WTC11 (cell line): ENCODE results near the gene EIF1AD. TPM values are rescaled to one million over a fixed set of nuclear protein-coding genes. Genes with fewer than 3 reads are reported as not detected.

Experiments
- ATAC-seq: fragments of 200-7000 bp; cut with Tn5 transposase; 2 replicates; pipeline ENCODE4 v1.10.0; 2021; ENCODE audit warnings: mild to moderate bottlenecking, moderate library complexity
- CTCF ChIA-PET: fragments of 300-600 bp; sonication (Branson Sonifier 250); formaldehyde crosslinking; loops from one replicate; lab custom pipeline; 2021; ENCODE audit warnings: antibody characterized with exemption; lab: Charles Lee
- POLR2A ChIA-PET: fragments of 350-600 bp; sonication (Branson Sonifier 250); formaldehyde crosslinking; loops from one replicate; lab custom pipeline; 2021; ENCODE audit warnings: antibody characterized with exemption; lab: Charles Lee
- DNase-seq: peaks from one replicate; pipeline ENCODE4 v3.0.0; 2021; ENCODE audit warnings: low spot score
- H3K27ac Mint-ChIP-seq: 2 replicates; pipeline ENCODE4 v1.8.0; 2021; ENCODE audit warnings: mixed read lengths
- H3K27me3 Mint-ChIP-seq: 2 replicates; pipeline ENCODE4 v1.8.0; 2021; ENCODE audit warnings: low read depth, mild to moderate bottlenecking, moderate library complexity, mixed read lengths
- H3K36me3 Mint-ChIP-seq: 2 replicates; pipeline ENCODE4 v1.8.0; 2021; ENCODE audit warnings: mixed read lengths
- H3K4me1 Mint-ChIP-seq: 2 replicates; pipeline ENCODE4 v1.8.0; 2022; ENCODE audit warnings: mixed read lengths
- H3K4me3 Mint-ChIP-seq: 2 replicates; pipeline ENCODE4 v1.8.0; 2021; ENCODE audit warnings: mild to moderate bottlenecking, moderate library complexity, mixed read lengths
- H3K9me3 Mint-ChIP-seq: 2 replicates; pipeline ENCODE4 v1.8.0; 2021; ENCODE audit warnings: mixed read lengths
- AFF4 ChIP-seq: sonication (generic); formaldehyde crosslinking; IDR thresholded peaks from 2 replicates; pipeline ENCODE4 v1.8.1; 2023; ENCODE audit warnings: mild to moderate bottlenecking, missing genetic modification reagents, borderline replicate concordance
- ATF1 ChIP-seq: sonication (generic); formaldehyde crosslinking; IDR thresholded peaks from 2 replicates; pipeline ENCODE4 v1.8.1; 2023; ENCODE audit warnings: mild to moderate bottlenecking, moderate library complexity, missing genetic modification reagents
- CBFB ChIP-seq: sonication (generic); formaldehyde crosslinking; IDR thresholded peaks from 2 replicates; pipeline ENCODE4 v1.8.1; 2022; ENCODE audit warnings: mild to moderate bottlenecking, low read depth, missing genetic modification reagents
- CREM ChIP-seq: sonication (generic); formaldehyde crosslinking; IDR thresholded peaks from 2 replicates; pipeline ENCODE4 v1.8.1; 2022; ENCODE audit warnings: mild to moderate bottlenecking, missing genetic modification reagents, moderate library complexity
- E2F4 ChIP-seq: sonication (generic); formaldehyde crosslinking; IDR thresholded peaks from 2 replicates; pipeline ENCODE4 v1.8.1; 2022; ENCODE audit warnings: low read depth, mild to moderate bottlenecking, moderate library complexity, missing genetic modification reagents, borderline replicate concordance
- E2F5 ChIP-seq: sonication (generic); formaldehyde crosslinking; IDR thresholded peaks from 2 replicates; pipeline ENCODE4 v1.8.1; 2022; ENCODE audit warnings: mild to moderate bottlenecking, moderate library complexity, missing genetic modification reagents
- ERG ChIP-seq: fragments of 250-450 bp; sonication (Bioruptor Pico); IDR thresholded peaks from 2 replicates; pipeline ENCODE4 v1.8.0; 2021; ENCODE audit warnings: mild to moderate bottlenecking
- ETV6 ChIP-seq: sonication (generic); formaldehyde crosslinking; IDR thresholded peaks from 2 replicates; pipeline ENCODE4 v1.8.1; 2022; ENCODE audit warnings: mild to moderate bottlenecking, missing genetic modification reagents
- FOXK1 ChIP-seq: sonication (generic); formaldehyde crosslinking; IDR thresholded peaks from 2 replicates; pipeline ENCODE4 v1.8.0; 2022; ENCODE audit warnings: mild to moderate bottlenecking, moderate library complexity, missing genetic modification reagents
- FOXP1 ChIP-seq: sonication (generic); formaldehyde crosslinking; IDR thresholded peaks from 2 replicates; pipeline ENCODE4 v1.8.0; 2022; ENCODE audit warnings: missing genetic modification reagents, mild to moderate bottlenecking, moderate library complexity, borderline replicate concordance
- FOXP4 ChIP-seq: sonication (generic); formaldehyde crosslinking; IDR thresholded peaks from 2 replicates; pipeline ENCODE4 v1.8.0; 2022; ENCODE audit warnings: mild to moderate bottlenecking, missing genetic modification reagents
- KAT7 ChIP-seq: sonication (generic); formaldehyde crosslinking; IDR thresholded peaks from 2 replicates; pipeline ENCODE4 v1.8.1; 2023; ENCODE audit warnings: missing genetic modification reagents, mild to moderate bottlenecking, borderline replicate concordance
- MXD4 ChIP-seq: fragments of 250-450 bp; sonication (Bioruptor Pico); IDR thresholded peaks from 2 replicates; pipeline ENCODE4 v1.8.0; 2021; ENCODE audit warnings: mild to moderate bottlenecking, moderate library complexity, borderline replicate concordance
- MYBL2 ChIP-seq: sonication (generic); formaldehyde crosslinking; IDR thresholded peaks from 2 replicates; pipeline ENCODE4 v1.8.1; 2023; ENCODE audit warnings: mild to moderate bottlenecking, moderate library complexity, missing genetic modification reagents
- NFATC4 ChIP-seq: fragments of 250-450 bp; sonication (Bioruptor Pico); IDR thresholded peaks from 2 replicates; pipeline ENCODE4 v1.9.0; 2021; ENCODE audit warnings: mild to moderate bottlenecking
- NFE2L1 ChIP-seq: sonication (generic); formaldehyde crosslinking; IDR thresholded peaks from 2 replicates; pipeline ENCODE4 v1.8.1; 2023; ENCODE audit warnings: missing genetic modification reagents
- NFYB ChIP-seq: sonication (generic); formaldehyde crosslinking; conservative IDR thresholded peaks from 2 replicates; pipeline ENCODE4 v1.8.0; 2022; ENCODE audit warnings: low read depth, missing genetic modification reagents
- RORB ChIP-seq: fragments of 250-450 bp; sonication (Bioruptor Pico); IDR thresholded peaks from 2 replicates; pipeline ENCODE4 v1.9.0; 2021; ENCODE audit warnings: mild to moderate bottlenecking
- SMAD4 ChIP-seq: sonication (generic); formaldehyde crosslinking; IDR thresholded peaks from 2 replicates; pipeline ENCODE4 v1.8.0; 2022; ENCODE audit warnings: mild to moderate bottlenecking, missing genetic modification reagents
- SP1 ChIP-seq: sonication (generic); formaldehyde crosslinking; conservative IDR thresholded peaks from 2 replicates; pipeline ENCODE4 v1.8.1; 2022; ENCODE audit warnings: missing genetic modification reagents
- USF1 ChIP-seq: sonication (generic); formaldehyde crosslinking; IDR thresholded peaks from 2 replicates; pipeline ENCODE4 v1.8.0; 2022; ENCODE audit warnings: mild to moderate bottlenecking, missing genetic modification reagents
- USF2 ChIP-seq: sonication (generic); formaldehyde crosslinking; IDR thresholded peaks from 2 replicates; pipeline ENCODE4 v1.8.1; 2023; ENCODE audit warnings: mild to moderate bottlenecking, missing genetic modification reagents, moderate library complexity
- ZNF263 ChIP-seq: sonication (generic); formaldehyde crosslinking; IDR thresholded peaks from 2 replicates; pipeline ENCODE4 v1.8.1; 2022; ENCODE audit warnings: low read depth, mild to moderate bottlenecking, moderate library complexity, missing genetic modification reagents
- ZNF671 ChIP-seq: fragments of 250-450 bp; sonication (Bioruptor Pico); IDR thresholded peaks from 2 replicates; pipeline ENCODE4 v1.8.0; 2021; ENCODE audit warnings: mild to moderate bottlenecking
- total RNA-seq: library from RNA; stranded (reverse); gene quantifications from 3 replicates; pipeline ENCODE4 v1.2.3, GENCODE V29; 2021

Gene EIF1AD
- total RNA-seq, 1 experiment from 2014 or later: 37.6 TPM

- TF ChIP-seq NFYB (CRISPR knock-in tag): no peak
- TF ChIP-seq NFATC4 (CRISPR knock-in tag): no peak
- no peak for TF ChIP-seq E2F4 (CRISPR knock-in tag)
- no peak for TF ChIP-seq ATF1 (CRISPR knock-in tag)
- no peak for TF ChIP-seq ETV6 (CRISPR knock-in tag)
- 0 out of 2 replicates have a peak, but pooled peaks have one; percentile 26 for TF ChIP-seq FOXK1
- no peak for TF ChIP-seq MYBL2
- no peak for TF ChIP-seq ERG (CRISPR knock-in tag)
- no peak for TF ChIP-seq NFE2L1
- no peak for TF ChIP-seq RORB
- TF ChIP-seq ZNF263: no peak
- TF ChIP-seq SP1 (CRISPR knock-in tag): peak; percentile 86
- TF ChIP-seq MXD4: no peak
- 0 out of 2 replicates have a peak, but pooled peaks have one; percentile 10 for TF ChIP-seq FOXP4
- TF ChIP-seq USF2 (CRISPR knock-in tag): peak; percentile 39; the same call in 1 of the 2 replicates
- no peak for TF ChIP-seq USF1
Observed at GRCh38 chr11:66048547-66049323, 46.8 kb upstream of the EIF1AD start, which contains the start of gene GAL3ST3 (continued).

- peaks cover 42% of the 10 kb centered on the region for H3K4me1 Mint-ChIP-seq
- ATAC-seq (no peak), DNase-seq (no peak)
- CTCF ChIA-PET: interaction anchor here (1.3 kb wide), 1 partner anchor 25 kb away, joined by 6 read pairs; no protein-coding TSS in a partner anchor
- H3K27me3 Mint-ChIP-seq: no peaks in the 10 kb centered on the region
- POLR2A ChIA-PET: no interaction called here
- no peaks in the 10 kb centered on the region for H3K9me3 Mint-ChIP-seq
- H3K36me3 Mint-ChIP-seq: peaks cover 24% of the 10 kb centered on the region
- peak overlapping the region; percentile 84 for H3K4me3 Mint-ChIP-seq
- H3K27ac Mint-ChIP-seq: no peak overlapping the region
- TF ChIP-seq SMAD4: no peak
- TF ChIP-seq E2F5 (CRISPR knock-in tag): no peak
- TF ChIP-seq ZNF671 (CRISPR knock-in tag): no peak
- TF ChIP-seq FOXP1: no peak
- no peak for TF ChIP-seq AFF4 (CRISPR knock-in tag)
- no peak for TF ChIP-seq CREM (CRISPR knock-in tag)
- no peak for TF ChIP-seq CBFB (CRISPR knock-in tag)
- no peak for TF ChIP-seq KAT7 (CRISPR knock-in tag)
- no peak for TF ChIP-seq USF2 (CRISPR knock-in tag)
Observed at GRCh38 chr11:66047541-66048365, 45.8 kb upstream of the EIF1AD start.
